ENCODE results near the gene CYBC1.

Gene CYBC1

DNA sequence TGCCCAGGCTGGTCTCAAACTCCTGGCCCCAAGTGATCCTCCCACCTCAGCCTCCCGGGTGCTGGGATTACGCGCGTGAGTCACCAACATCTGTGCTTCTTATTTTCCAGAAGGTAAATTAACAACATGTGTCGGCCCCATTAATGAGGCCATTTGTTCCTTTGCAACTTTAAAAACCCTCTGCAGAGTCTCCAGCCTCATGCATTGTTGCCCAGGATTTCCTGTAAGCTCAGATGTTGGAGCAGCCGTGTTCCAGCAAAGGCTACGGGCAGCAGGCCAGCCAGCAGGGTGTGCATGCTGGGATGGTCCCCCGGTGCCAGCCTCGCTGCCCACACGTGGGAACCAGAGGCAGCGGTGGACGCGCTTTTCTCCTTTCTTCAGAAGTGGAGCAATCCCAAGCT is 51.5 kb downstream of the CYBC1 start:
- in situ Hi-C loops (cut with MboI; ENCODE audit: low pct_unique_long_range_greater_than_20kb, low sequenced_read_pairs, unreplicated experiment): no loop called here
- DNase-seq (ENCODE audit: low spot score): no peak
- TF ChIP-seq, protein P1, sequence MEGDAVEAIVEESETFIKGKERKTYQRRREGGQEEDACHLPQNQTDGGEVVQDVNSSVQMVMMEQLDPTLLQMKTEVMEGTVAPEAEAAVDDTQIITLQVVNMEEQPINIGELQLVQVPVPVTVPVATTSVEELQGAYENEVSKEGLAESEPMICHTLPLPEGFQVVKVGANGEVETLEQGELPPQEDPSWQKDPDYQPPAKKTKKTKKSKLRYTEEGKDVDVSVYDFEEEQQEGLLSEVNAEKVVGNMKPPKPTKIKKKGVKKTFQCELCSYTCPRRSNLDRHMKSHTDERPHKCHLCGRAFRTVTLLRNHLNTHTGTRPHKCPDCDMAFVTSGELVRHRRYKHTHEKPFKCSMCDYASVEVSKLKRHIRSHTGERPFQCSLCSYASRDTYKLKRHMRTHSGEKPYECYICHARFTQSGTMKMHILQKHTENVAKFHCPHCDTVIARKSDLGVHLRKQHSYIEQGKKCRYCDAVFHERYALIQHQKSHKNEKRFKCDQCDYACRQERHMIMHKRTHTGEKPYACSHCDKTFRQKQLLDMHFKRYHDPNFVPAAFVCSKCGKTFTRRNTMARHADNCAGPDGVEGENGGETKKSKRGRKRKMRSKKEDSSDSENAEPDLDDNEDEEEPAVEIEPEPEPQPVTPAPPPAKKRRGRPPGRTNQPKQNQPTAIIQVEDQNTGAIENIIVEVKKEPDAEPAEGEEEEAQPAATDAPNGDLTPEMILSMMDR (IDR thresholded peaks at IDR 0.05; ENCODE audit: extremely low read depth, insufficient read depth, missing control alignments): no peak

DNA sequence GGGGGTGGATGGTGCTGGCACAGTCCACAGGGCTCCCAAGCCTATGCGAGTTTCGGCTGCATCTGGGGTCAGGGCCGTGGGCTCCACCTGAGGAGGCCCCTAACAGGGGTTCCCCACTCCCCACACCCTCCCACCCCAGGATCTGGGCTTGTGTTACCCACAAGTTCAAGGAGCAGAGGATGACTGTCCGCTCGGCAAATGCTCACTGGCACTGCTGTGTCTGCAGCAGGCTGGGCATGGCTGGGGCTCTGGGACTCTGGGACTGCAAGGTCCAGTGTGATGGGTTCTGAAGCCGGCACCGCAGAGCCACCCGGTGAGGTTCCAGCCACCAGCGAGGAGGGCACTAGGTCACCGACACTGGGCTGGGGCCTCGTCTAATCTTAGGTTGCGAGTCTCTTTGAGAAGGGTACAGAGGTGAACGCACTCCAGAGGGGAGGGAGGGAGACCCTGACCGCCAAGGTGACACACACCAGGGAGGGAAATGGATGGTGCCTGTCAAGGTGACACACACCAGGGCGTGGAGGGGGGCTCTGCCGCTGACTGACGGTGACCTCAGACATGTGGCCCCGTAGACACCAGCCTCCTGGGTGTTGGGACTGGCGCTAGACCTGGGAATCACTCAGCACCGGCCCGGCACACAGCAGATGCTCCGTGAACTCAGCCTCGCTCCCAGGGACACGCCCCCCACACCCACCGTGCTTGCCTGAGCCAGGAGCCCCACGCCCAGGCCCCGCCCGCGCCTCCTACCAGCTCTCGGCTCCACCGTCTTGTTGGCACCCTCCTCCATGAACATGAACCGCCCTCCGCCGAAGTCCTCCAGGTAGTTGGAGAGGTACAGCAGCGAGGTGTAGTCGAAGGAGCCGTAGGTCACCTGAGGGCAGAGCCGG is 52.9 kb downstream of the CYBC1 start:
- TF ChIP-seq, protein P1 (IDR thresholded peaks at IDR 0.05; ENCODE audit: extremely low read depth, insufficient read depth, missing control alignments): no peak
- no peak for DNase-seq (ENCODE audit: low spot score)
- in situ Hi-C loops (cut with MboI; ENCODE audit: low pct_unique_long_range_greater_than_20kb, low sequenced_read_pairs, unreplicated experiment): no loop called here

DNA sequence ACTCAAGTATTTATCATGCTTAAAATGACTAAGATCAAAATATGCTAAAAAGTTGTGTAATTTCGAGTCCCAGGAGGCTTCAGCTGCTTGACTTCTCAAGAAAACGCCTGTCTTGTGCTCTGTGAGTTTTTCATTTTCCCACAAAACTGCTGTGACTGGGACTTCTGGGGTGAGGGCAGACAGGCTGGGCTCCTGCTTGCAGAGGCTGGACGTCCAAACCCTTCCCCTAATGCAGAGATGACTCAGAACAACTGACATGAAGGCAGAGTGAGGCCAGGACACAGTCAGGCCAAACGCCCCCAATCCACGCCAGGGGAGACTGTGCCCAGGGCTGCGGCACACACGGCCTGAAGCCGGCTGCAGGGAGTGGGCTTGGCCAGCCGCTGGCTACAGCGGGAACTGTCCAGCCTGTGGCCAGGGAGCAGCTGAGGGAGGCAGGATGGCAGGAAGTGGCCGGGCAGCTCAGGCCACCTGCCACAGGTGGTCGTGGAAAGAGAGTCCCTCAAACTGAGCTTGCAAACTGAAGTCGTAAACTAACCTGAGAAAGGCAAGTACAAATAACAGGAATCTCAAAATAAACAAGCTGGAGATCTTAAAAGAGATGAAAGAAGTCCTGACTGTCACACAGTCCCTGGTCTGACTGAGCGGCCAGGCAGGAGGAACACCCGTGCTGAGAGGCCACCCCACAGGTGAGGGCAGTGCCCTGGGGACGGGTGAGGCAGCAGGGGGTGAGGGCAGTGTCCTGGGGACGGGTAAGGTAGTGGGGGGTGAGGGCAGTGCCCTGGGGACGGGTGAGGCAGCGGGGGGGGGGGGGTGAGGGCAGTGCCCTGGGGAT is 53.7 kb downstream of the CYBC1 start:
- TF ChIP-seq, protein P1 (IDR thresholded peaks at IDR 0.05; ENCODE audit: extremely low read depth, insufficient read depth, missing control alignments): no peak
- in situ Hi-C loops (cut with MboI; ENCODE audit: low pct_unique_long_range_greater_than_20kb, low sequenced_read_pairs, unreplicated experiment): no loop called here
- no peak for DNase-seq (ENCODE audit: low spot score)

DNA sequence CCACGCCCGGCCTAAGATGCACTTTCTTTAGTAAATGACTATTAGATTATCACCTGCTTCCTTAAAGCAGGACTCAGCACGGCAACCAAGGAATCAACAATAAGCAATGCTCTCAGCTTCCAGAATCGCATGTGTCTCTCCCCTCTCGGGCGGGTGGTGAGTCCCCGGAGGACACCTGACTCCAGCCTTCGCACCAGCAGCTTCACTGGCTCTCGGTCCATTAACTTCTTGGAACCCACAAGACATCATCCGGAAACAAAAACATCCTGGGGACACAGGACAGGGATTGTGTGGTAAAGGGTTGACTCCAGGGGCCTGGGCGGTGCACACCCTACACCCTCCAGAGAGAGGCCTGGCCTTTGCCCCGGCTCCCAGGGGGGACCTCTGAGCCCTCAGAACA is 56.3 kb downstream of the CYBC1 start:
- in situ Hi-C loops (cut with MboI; ENCODE audit: low pct_unique_long_range_greater_than_20kb, low sequenced_read_pairs, unreplicated experiment): no loop called here
- TF ChIP-seq, protein P1 (IDR thresholded peaks at IDR 0.05; ENCODE audit: extremely low read depth, insufficient read depth, missing control alignments): no peak
- DNase-seq (ENCODE audit: low spot score): no peak

DNA sequence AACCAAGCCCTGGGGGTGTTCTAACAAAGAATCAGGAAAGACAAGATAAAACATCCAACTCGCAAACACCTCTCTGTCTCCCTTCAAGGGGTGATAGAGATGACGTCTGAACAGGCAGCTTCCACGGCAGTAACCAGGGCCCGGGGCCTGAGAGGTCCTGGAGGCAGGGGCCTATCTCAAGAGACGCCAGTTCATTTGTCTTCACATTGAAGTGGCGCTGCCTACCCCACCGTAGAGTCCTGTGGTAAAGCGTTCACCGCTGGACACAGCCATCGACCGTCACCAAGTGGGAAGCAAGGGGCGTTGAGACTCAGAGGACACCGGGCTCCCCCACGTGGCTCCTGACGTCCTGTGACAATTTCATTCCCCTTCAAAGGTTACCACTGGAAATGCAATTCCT is 57.6 kb downstream of the CYBC1 start:
- no peak for DNase-seq (ENCODE audit: low spot score)
- TF ChIP-seq, protein P1 (IDR thresholded peaks at IDR 0.05; ENCODE audit: extremely low read depth, insufficient read depth, missing control alignments): no peak
- in situ Hi-C loops (cut with MboI; ENCODE audit: low pct_unique_long_range_greater_than_20kb, low sequenced_read_pairs, unreplicated experiment): no loop called here
